Measurements from ENCODE around the gene DAND5. TPM values are rescaled to one million over a fixed set of nuclear protein-coding genes. Genes with fewer than 3 reads are reported as not detected.
A peak's percentile ranks its signal among the peaks of the same experiment; 100 is the strongest.
"Not testable (repeated sequence)": the region's sequence is repeated elsewhere in the genome, so short reads cannot be mapped to it uniquely, and the experiment has no call there.

DAND5 gene
- total RNA-seq, 1 experiment from 2014 or later: not detected

DNA sequence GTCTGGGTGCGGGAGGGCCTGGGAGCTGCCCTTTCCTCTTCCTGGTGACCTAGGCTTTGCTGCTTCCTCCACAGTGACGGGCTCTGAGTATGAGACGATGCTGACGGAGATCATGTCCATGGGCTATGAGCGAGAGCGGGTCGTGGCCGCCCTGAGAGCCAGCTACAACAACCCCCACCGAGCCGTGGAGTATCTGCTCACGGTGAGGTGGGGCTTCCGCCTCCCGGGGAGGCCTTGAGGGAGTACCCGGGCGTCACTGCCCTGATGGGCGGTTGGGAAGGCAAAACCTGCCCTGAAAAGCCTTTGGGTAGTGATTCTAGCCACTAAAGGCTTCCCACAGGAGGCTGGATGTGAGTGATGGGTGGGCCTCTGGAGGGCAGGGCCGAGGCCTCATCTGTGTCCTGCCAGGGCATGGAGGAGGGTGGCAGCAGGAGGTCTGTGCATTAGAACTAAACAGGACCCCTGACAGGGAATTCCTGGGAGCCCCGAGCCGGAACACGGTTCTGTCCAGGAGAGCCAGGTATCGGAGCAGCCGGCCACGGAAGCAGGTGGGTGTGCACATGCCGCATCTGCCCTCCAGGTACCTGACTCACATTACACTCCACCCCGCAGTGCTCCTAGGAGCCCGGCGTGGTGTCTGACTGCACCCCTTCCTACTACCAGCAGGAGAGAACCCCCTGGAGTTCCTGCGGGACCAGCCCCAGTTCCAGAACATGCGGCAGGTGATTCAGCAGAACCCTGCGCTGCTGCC is 20.6 kb upstream of the DAND5 start:
- Mint-ChIP-seq H3K4me3 (ENCODE audit: unreplicated experiment) (no peak overlapping the region), H3K27me3 (ENCODE audit: insufficient read depth, unreplicated experiment) (no peaks in the 10 kb centered on the region), H3K27ac (ENCODE audit: low read depth, unreplicated experiment) (no peak overlapping the region), H3K36me3 (ENCODE audit: insufficient read depth, unreplicated experiment) (peaks cover 87% of the 10 kb centered on the region), H3K9me3 (ENCODE audit: unreplicated experiment) (no peaks in the 10 kb centered on the region), H3K4me1 (ENCODE audit: insufficient read depth, unreplicated experiment) (peaks cover 7% of the 10 kb centered on the region)
- ChIA-PET POLR2A (interaction anchor here (0.6 kb wide), 1 partner anchor 314 kb away, joined by 3 read pairs; no protein-coding TSS in a partner anchor), CTCF (interaction anchor here (0.6 to 1.4 kb wide), 2 partner anchors 17 to 37 kb away, joined by 4 to 8 read pairs; no protein-coding TSS in a partner anchor)
- TF ChIP-seq, protein P1, sequence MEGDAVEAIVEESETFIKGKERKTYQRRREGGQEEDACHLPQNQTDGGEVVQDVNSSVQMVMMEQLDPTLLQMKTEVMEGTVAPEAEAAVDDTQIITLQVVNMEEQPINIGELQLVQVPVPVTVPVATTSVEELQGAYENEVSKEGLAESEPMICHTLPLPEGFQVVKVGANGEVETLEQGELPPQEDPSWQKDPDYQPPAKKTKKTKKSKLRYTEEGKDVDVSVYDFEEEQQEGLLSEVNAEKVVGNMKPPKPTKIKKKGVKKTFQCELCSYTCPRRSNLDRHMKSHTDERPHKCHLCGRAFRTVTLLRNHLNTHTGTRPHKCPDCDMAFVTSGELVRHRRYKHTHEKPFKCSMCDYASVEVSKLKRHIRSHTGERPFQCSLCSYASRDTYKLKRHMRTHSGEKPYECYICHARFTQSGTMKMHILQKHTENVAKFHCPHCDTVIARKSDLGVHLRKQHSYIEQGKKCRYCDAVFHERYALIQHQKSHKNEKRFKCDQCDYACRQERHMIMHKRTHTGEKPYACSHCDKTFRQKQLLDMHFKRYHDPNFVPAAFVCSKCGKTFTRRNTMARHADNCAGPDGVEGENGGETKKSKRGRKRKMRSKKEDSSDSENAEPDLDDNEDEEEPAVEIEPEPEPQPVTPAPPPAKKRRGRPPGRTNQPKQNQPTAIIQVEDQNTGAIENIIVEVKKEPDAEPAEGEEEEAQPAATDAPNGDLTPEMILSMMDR (IDR thresholded peaks at IDR 0.05; ENCODE audit: unreplicated experiment): no peak
- DNase-seq (ENCODE audit: unreplicated experiment): no peak
- BruUV-seq (replicated peaks): no TSS peak
- intact Hi-C loops (cut with micrococcal nuclease): no loop called here

GRCh38 chr19:12949363-12950283 is 19.8 kb upstream of the DAND5 start:
- Mint-ChIP-seq H3K4me3 (ENCODE audit: unreplicated experiment) (no peak overlapping the region), H3K27ac (ENCODE audit: low read depth, unreplicated experiment) (peak overlapping the region; percentile 47), H3K36me3 (ENCODE audit: insufficient read depth, unreplicated experiment) (peaks cover 83% of the 10 kb centered on the region), H3K27me3 (ENCODE audit: insufficient read depth, unreplicated experiment) (no peaks in the 10 kb centered on the region), H3K9me3 (ENCODE audit: unreplicated experiment) (no peaks in the 10 kb centered on the region), H3K4me1 (ENCODE audit: insufficient read depth, unreplicated experiment) (peaks cover 13% of the 10 kb centered on the region)
- BruUV-seq (replicated peaks): no TSS peak
- intact Hi-C loops (cut with micrococcal nuclease): no loop called here
- CTCF ChIA-PET: interaction anchor here (0.6 to 1.5 kb wide), 2 partner anchors 16 to 36 kb away, joined by 4 to 6 read pairs; no protein-coding TSS in a partner anchor
- POLR2A ChIA-PET: interaction anchor here (0.6 kb wide), 2 partner anchors 10 to 315 kb away, joined by 3 read pairs; no protein-coding TSS in a partner anchor
- TF ChIP-seq, protein P1 (IDR thresholded peaks at IDR 0.05; ENCODE audit: unreplicated experiment): no peak
- DNase-seq (ENCODE audit: unreplicated experiment): no peak

- H3K27ac Mint-ChIP-seq (ENCODE audit: low read depth, unreplicated experiment): peak overlapping the region; percentile 20
- peaks cover 68% of the 10 kb centered on the region for H3K36me3 Mint-ChIP-seq (ENCODE audit: insufficient read depth, unreplicated experiment)
- H3K9me3 Mint-ChIP-seq (ENCODE audit: unreplicated experiment); DNase-seq (ENCODE audit: unreplicated experiment); BruUV-seq (replicated peaks); intact Hi-C loops (cut with micrococcal nuclease); H3K4me3 Mint-ChIP-seq (ENCODE audit: unreplicated experiment); H3K27me3 Mint-ChIP-seq (ENCODE audit: insufficient read depth, unreplicated experiment): not testable (repeated sequence)
- H3K4me1 Mint-ChIP-seq (ENCODE audit: insufficient read depth, unreplicated experiment): peaks cover 29% of the 10 kb centered on the region
- POLR2A ChIA-PET: interaction anchor here (0.8 to 1.4 kb wide), 2 partner anchors 13 to 60 kb away, joined by 4 read pairs; no protein-coding TSS in a partner anchor
- CTCF ChIA-PET: interaction anchor here (6.1 kb wide), 1 partner anchor 13 kb away, joined by 39 read pairs; no protein-coding TSS in a partner anchor
Measured at GRCh38 chr19:12952050-12952449, 17.3 kb upstream of the DAND5 start.

DNA sequence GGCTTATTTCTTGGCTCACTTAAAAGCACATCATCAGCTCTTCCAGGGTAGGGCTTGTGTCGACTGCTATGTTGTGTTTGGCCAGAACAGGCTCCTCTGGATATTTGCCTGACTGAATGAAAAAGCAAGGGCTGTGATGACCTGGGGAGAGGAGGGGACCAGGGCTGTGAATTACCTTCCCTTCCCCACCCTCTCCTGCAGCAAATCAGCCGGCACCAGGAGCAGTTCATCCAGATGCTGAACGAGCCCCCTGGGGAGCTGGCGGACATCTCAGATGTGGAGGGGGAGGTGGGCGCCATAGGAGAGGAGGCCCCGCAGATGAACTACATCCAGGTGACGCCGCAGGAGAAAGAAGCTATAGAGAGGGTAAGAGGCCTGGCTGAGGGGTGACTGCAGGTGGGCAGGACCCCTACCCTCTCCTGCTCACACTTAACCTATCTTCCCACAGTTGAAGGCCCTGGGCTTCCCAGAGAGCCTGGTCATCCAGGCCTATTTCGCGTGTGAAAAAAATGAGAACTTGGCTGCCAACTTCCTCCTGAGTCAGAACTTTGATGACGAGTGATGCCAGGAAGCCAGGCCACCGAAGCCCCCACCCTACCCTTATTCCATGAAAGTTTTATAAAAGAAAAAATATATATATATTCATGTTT is 16.8 kb upstream of the DAND5 start:
- Mint-ChIP-seq H3K4me3 (ENCODE audit: unreplicated experiment) (no peak overlapping the region), H3K36me3 (ENCODE audit: insufficient read depth, unreplicated experiment) (peaks cover 63% of the 10 kb centered on the region), H3K9me3 (ENCODE audit: unreplicated experiment) (no peaks in the 10 kb centered on the region), H3K27me3 (ENCODE audit: insufficient read depth, unreplicated experiment) (no peaks in the 10 kb centered on the region), H3K27ac (ENCODE audit: low read depth, unreplicated experiment) (peak overlapping the region; percentile 20), H3K4me1 (ENCODE audit: insufficient read depth, unreplicated experiment) (peaks cover 29% of the 10 kb centered on the region)
- no TSS peak for BruUV-seq (replicated peaks)
- CTCF ChIA-PET: interaction anchor here (0.6 to 6.1 kb wide), 3 partner anchors 13 to 122 kb away, joined by 3 to 39 read pairs (median 3); partner anchors contain the start of gene RTBDN
- intact Hi-C loops (cut with micrococcal nuclease): no loop called here
- DNase-seq (ENCODE audit: unreplicated experiment): peak; percentile 59
- TF ChIP-seq, protein P1 (IDR thresholded peaks at IDR 0.05; ENCODE audit: unreplicated experiment): no peak
- POLR2A ChIA-PET: interaction anchor here (0.6 to 1.4 kb wide), 4 partner anchors 13 to 61 kb away, joined by 4 to 6 read pairs (median 4); no protein-coding TSS in a partner anchor

All from MCF 10A (cell line).